VCaP (cell line): ENCODE data around the gene OR13C5.
"Not testable (repeated sequence)": the region's sequence is repeated elsewhere in the genome, so short reads cannot be mapped to it uniquely, and the experiment has no call there.

Source experiments
- H3K27ac ChIP-seq: fragments of 450-650 bp; 2 replicates; pipeline ENCODE4 v1.5.1; 2017
- TF ChIP-seq, protein P1 (sequence below): fragments of 450-650 bp; conservative IDR thresholded peaks from 2 replicates; pipeline ENCODE4 v1.5.1; 2017; ENCODE audit warnings: mild to moderate bottlenecking, moderate library complexity

The OR13C5 gene

DNA sequence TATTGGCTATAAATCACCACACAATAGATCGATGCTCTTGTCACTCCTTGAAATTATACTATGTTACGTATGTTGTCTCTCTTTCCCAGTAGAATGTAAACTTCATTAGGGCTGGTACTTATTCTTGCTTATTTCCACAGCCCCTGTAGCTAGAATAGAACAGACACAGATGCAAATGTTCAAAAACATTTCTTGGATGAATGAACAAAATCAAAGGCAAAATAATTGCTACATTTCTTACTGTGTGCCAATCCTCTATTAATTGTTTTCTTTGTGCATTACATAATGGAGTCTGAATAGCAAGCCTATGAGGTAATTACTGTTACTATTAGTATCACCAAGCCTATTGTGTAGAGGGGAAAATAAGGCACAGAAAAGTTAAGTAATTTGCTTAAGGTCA lies 6.9 kb upstream of the OR13C5 start:
- TF ChIP-seq, protein P1, sequence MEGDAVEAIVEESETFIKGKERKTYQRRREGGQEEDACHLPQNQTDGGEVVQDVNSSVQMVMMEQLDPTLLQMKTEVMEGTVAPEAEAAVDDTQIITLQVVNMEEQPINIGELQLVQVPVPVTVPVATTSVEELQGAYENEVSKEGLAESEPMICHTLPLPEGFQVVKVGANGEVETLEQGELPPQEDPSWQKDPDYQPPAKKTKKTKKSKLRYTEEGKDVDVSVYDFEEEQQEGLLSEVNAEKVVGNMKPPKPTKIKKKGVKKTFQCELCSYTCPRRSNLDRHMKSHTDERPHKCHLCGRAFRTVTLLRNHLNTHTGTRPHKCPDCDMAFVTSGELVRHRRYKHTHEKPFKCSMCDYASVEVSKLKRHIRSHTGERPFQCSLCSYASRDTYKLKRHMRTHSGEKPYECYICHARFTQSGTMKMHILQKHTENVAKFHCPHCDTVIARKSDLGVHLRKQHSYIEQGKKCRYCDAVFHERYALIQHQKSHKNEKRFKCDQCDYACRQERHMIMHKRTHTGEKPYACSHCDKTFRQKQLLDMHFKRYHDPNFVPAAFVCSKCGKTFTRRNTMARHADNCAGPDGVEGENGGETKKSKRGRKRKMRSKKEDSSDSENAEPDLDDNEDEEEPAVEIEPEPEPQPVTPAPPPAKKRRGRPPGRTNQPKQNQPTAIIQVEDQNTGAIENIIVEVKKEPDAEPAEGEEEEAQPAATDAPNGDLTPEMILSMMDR: no peak
- H3K27ac ChIP-seq: no peak overlapping the region

DNA sequence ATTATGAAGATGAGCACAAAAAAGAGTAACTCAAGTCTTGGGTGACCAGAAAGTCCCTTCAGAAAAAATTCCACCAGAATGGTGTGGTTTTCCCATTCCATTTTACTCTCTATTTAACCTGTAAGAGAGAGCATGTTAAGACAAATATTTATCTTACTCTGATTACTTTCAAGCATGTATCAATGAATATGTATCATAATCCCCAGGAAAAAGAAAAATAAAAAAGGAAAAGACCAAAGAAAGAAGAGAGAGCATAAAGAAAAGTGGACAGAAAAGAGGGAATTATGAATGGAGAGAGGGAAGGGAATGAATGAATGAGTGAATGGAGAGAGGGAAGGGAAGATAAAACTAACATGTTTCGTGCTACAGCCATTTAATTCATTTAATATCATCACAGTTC lies 6.3 kb upstream of the OR13C5 start, which contains the start of gene OR13C2:
OR13C2 (minus strand) TSS at position 101 of the 400 bp plus-strand sequence; CDS start at position 101, 0 bp downstream.
- not testable (repeated sequence) for H3K27ac ChIP-seq

DNA sequence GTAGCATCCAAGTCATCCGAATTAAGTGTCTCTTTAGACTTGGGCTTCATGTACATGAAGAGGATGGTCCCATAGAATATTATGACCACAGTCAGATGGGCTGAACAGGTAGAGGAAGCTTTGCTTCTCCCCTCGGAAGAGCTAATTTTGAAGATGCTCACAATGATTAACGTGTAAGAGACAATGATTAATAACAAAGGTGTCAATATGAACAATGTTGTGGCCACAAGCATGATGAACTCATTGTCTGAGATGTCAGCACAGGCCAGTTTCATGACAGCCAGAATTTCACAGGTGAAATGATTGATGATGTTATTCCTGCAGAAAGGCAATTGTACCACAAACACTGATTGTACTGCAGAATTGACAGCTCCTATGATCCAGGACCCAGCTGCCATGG lies 5.6 kb upstream of the OR13C5 start:
- TF ChIP-seq, protein P1: no peak

DNA sequence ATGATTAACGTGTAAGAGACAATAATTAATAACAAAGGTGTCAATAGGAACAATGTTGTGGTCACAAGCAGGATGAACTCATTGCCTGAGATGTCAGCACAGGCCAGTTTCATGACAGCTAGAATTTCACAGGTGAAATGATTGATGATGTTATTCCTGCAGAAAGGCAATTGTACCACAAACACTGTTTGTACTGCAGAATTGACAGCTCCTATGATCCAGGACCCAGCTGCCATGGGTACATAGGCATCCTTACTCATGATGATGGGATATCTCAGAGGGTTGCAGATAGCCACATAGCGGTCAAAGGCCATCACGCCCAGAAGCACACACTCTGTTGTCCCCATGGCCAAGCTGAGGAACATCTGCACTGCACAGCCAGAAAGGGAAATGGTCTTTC lies 464 bp downstream of the OR13C5 start:
- H3K27ac ChIP-seq: not testable (repeated sequence)

More for the DNA sequence above, 5.6 kb upstream of the OR13C5 start:
- H3K27ac ChIP-seq: no peak overlapping the region

DNA sequence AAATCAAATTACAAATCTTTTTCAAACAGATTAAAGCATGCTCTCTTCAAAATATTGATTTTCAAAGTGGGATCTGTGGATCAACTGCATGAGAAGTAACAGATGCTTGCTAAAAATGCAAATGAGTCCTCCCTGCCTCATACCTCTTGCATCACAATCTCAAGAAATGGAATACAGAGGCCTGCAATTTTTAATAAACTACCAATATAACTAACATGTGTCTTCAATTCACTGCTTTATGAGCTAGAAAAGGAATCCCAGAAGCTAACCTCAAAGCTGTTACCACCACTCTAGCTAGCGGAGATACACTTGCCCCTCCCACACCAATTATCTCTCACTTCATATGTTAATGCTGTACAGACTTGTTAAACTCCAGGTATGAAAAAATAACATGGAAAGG lies 9.6 kb downstream of the OR13C5 start:
- TF ChIP-seq, protein P1: no peak
- H3K27ac ChIP-seq: no peak overlapping the region

DNA sequence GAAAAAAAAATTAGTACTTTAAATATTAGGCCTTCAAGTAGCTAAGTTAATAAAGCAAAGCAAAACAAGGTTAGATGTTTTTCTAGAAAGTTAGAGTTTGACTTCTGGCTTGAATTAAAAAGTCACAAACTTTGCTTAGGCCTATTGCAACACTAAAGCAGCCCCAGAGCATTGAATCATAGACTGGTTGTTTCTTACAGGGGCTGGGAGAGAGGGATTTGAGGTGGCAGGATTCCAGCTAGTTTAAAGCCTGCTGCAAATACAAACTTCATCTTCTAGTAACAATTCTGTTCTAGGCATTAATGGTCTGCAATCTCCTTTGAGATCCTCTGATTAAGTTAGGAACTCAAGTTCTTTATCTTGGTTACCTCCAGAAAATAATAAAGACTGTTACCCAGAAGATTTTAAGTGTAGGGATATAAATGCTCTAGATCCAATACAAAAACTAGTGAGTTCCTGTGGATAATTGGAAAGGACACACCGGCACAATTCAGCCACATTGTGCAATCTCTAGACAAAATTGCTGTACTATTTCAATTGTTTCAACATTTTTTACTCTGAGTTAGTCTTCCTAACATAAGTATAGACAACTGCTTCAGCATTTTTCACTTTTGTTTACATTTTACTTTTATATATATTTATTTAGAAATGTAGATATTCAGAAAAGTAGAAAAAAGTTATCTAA lies 12.6 kb downstream of the OR13C5 start:
- TF ChIP-seq, protein P1: no peak
- H3K27ac ChIP-seq: no peak overlapping the region

DNA sequence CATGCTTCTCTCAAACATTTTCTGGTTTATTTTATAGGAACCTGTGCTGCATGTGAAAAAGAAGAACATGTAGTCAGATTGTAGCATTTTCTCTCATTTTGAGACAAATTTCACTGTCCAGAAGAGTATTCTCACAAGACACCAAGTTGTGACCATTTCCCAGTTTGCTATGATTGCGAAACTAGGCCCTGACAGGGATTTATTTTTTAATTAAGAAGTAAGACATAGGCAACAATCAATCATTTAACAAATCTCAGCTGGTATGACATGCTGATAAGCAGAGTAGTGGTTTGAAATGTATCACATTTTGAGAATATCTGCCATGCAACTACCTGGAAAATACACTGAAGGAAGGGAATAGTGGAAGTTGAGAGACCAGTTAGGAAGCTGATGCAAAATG lies 18.7 kb downstream of the OR13C5 start:
- no peak overlapping the region for H3K27ac ChIP-seq
- TF ChIP-seq, protein P1: no peak

DNA sequence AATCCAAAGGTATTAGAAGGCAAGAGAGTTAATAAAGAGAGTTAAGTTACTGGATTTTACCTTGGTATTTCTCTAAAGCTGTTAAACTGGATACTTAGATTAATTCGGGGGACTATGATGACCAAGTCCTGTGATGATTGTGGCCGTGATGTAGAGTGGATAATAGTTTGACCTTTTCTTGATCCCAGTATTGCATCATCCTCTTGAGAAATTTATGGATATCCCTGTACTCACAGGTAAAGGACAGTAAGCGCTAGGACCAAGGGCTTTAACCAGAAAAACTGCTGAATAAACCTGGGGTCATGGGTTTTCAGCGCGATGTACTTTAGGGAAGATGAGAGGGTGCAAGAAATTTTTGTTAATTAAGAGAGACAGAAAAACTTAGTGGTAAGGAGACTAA lies 21.9 kb downstream of the OR13C5 start:
- TF ChIP-seq, protein P1: no peak

More for the DNA sequence above, 21.9 kb downstream of the OR13C5 start:
- H3K27ac ChIP-seq: no peak overlapping the region
